ENCODE data around the gene SCAMP4.

DNA sequence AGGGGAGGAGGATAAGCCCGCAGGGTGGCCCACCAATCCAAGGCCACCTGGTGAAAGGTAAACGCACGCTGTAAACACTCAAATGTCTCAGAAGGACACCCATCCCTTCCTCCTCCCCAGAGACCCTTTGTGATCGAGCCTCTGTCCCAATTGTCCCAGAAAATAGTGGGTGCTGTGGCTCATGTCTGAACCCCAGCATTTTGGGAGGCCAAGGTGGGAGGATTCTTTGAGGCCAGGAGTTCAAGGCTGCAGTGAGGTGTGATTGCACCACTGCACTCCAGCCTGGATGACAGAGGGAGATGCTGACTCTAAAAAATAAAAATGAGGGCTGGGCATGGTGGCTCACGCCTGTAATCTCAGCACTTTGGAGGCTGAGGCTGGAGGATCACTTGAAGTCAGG lies 16.8 kb upstream of the SCAMP4 start:
- TF ChIP-seq, protein P1, sequence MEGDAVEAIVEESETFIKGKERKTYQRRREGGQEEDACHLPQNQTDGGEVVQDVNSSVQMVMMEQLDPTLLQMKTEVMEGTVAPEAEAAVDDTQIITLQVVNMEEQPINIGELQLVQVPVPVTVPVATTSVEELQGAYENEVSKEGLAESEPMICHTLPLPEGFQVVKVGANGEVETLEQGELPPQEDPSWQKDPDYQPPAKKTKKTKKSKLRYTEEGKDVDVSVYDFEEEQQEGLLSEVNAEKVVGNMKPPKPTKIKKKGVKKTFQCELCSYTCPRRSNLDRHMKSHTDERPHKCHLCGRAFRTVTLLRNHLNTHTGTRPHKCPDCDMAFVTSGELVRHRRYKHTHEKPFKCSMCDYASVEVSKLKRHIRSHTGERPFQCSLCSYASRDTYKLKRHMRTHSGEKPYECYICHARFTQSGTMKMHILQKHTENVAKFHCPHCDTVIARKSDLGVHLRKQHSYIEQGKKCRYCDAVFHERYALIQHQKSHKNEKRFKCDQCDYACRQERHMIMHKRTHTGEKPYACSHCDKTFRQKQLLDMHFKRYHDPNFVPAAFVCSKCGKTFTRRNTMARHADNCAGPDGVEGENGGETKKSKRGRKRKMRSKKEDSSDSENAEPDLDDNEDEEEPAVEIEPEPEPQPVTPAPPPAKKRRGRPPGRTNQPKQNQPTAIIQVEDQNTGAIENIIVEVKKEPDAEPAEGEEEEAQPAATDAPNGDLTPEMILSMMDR (IDR thresholded peaks at IDR 0.05; ENCODE audit: borderline replicate concordance, extremely low read depth, low read length, poor library complexity, severe bottlenecking) = no peak
- no peak for TF ChIP-seq EZH2 (IDR thresholded peaks at IDR 0.05; ENCODE audit: borderline replicate concordance, low read depth, low read length, severe bottlenecking)

Measured in DND-41 (cell line).